ENCODE results near the gene AUTS2.

AUTS2 gene

GRCh38 chr7:69600710-69601519, 2.6 kb downstream of the AUTS2 start:
- no peak for DNase-seq

- DNase-seq: no peak
Measured at GRCh38 chr7:69602522-69602921, 4.2 kb downstream of the AUTS2 start.

- no peak for DNase-seq
Measured at GRCh38 chr7:69603351-69603750, 5.1 kb downstream of the AUTS2 start.

- no peak for DNase-seq
Measured at GRCh38 chr7:69603937-69604494, 5.7 kb downstream of the AUTS2 start.

GRCh38 chr7:69605070-69605469, 6.8 kb downstream of the AUTS2 start:
- DNase-seq: no peak

GRCh38 chr7:69605546-69605945, 7.3 kb downstream of the AUTS2 start:
- DNase-seq: no peak

- DNase-seq: no peak
Measured at GRCh38 chr7:69608049-69608448, 9.8 kb downstream of the AUTS2 start.

- DNase-seq: no peak
Measured at GRCh38 chr7:69608878-69609277, 10.6 kb downstream of the AUTS2 start.

GRCh38 chr7:69609541-69610373, 11.5 kb downstream of the AUTS2 start:
- no peak for DNase-seq

- DNase-seq: no peak
Measured at GRCh38 chr7:69610374-69611084, 12.3 kb downstream of the AUTS2 start.

- DNase-seq: no peak
Measured at GRCh38 chr7:69612981-69613380, 14.7 kb downstream of the AUTS2 start.

GRCh38 chr7:69613846-69614245, 15.6 kb downstream of the AUTS2 start:
- DNase-seq: no peak

GRCh38 chr7:69615685-69616084, 17.4 kb downstream of the AUTS2 start:
- DNase-seq: no peak

- DNase-seq: no peak
Measured at GRCh38 chr7:69617364-69617763, 19.1 kb downstream of the AUTS2 start.

- DNase-seq: no peak
Measured at GRCh38 chr7:69619054-69619453, 20.8 kb downstream of the AUTS2 start.

GRCh38 chr7:69619635-69620034, 21.4 kb downstream of the AUTS2 start:
- no peak for DNase-seq

- DNase-seq: no peak
Measured at GRCh38 chr7:69620063-69620462, 21.8 kb downstream of the AUTS2 start.

GRCh38 chr7:69620650-69621049, 22.4 kb downstream of the AUTS2 start:
- no peak for DNase-seq

GRCh38 chr7:69622014-69622835, 23.9 kb downstream of the AUTS2 start:
- no peak for DNase-seq

GRCh38 chr7:69622960-69623359, 24.7 kb downstream of the AUTS2 start:
- no peak for DNase-seq

- no peak for DNase-seq
Measured at GRCh38 chr7:69624435-69625230, 26.4 kb downstream of the AUTS2 start.

Data from left hindlimb (tissue), 1 donor.